Gastroesophageal sphincter (tissue), 4 donors: Measurements from ENCODE around the gene IL1A. TPM values are rescaled to one million over a fixed set of nuclear protein-coding genes. Genes with fewer than 3 reads are reported as not detected.

ENCODE experiments used
- ATAC-seq: fragments of 150-250 bp; one replicate; pipeline ENCODE4 v1.9.1; 2016; ENCODE audit warnings: mild to moderate bottlenecking, moderate library complexity
- H3K27ac ChIP-seq, 4 donors: fragments of 200-600 bp; sonication (generic) in 3 of 4; 1 replicate in 3 of 4; 2 replicates in 1 of 4; pipeline ENCODE4 v1.5.1; 2016 to 2019
- H3K27me3 ChIP-seq: fragments of 200-600 bp; sonication (generic); one replicate; pipeline ENCODE4 v1.5.1; 2019
- H3K36me3 ChIP-seq, 2 donors: fragments of 200-600 bp; sonication (generic); one replicate each; pipeline ENCODE4 v1.5.1; 2019; ENCODE audit warnings: control low read depth in 1 of 2
- H3K4me1 ChIP-seq, 3 donors: fragments of 200-600 bp; sonication (generic); 1 replicate in 2 of 3; 2 replicates in 1 of 3; pipeline ENCODE4 v1.5.1; 2016 to 2019; ENCODE audit warnings: control low read depth in 2 of 3
- H3K4me3 ChIP-seq, 2 donors: fragments of 200-600 bp; sonication (generic); one replicate each; pipeline ENCODE4 v1.5.1; 2019; ENCODE audit warnings: mild to moderate bottlenecking in 1 of 2, moderate library complexity in 1 of 2
- H3K9me3 ChIP-seq, 3 donors: fragments of 200-600 bp; sonication (generic); one replicate each; pipeline ENCODE4 v1.5.1; 2017 to 2019; ENCODE audit warnings: control low read depth in 2 of 3
- CTCF ChIP-seq, 4 experiments: fragments of 200-600 bp in 2 of 4; fragments of 450-650 bp in 2 of 4; sonication (generic) in 1 of 4; IDR thresholded peaks; one replicate each; pipeline ENCODE4 v1.5.1; 2017 to 2019; ENCODE audit warnings: antibody characterized with exemption in 4 of 4, mild to moderate bottlenecking in 2 of 4, moderate library complexity in 2 of 4
- EP300 ChIP-seq: sonication (generic); formaldehyde crosslinking; IDR thresholded peaks from one replicate; pipeline ENCODE4 v1.6.1; 2017; ENCODE audit warnings: antibody characterized with exemption, mild to moderate bottlenecking
- POLR2A ChIP-seq, 2 donors: fragments of 450-650 bp; IDR thresholded peaks; one replicate each; pipeline ENCODE4 v1.6.1; 2017; ENCODE audit warnings: antibody characterized with exemption in 2 of 2, mild to moderate bottlenecking in 2 of 2, moderate library complexity in 1 of 2
- POLR2AphosphoS5 ChIP-seq: sonication (generic); formaldehyde crosslinking; IDR thresholded peaks from one replicate; pipeline ENCODE4 v1.6.1; 2017; ENCODE audit warnings: antibody characterized with exemption
- WGBS, 2 donors: methylation state at CpG; one replicate each; pipeline ENCODE4 v1.1.5; 2018; ENCODE audit warnings: low coverage in 1 of 2; 5-methylcytosine and 5-hydroxymethylcytosine counted together
- total RNA-seq, 4 donors: library from RNA; depleted of rRNA; stranded (reverse); fragments of >200 nt; gene quantifications; one replicate each; pipeline ENCODE4 v1.1.0, GENCODE V29; 2016

Gene IL1A
- total RNA-seq, 4 donors from 2014 or later, result not detected

DNA sequence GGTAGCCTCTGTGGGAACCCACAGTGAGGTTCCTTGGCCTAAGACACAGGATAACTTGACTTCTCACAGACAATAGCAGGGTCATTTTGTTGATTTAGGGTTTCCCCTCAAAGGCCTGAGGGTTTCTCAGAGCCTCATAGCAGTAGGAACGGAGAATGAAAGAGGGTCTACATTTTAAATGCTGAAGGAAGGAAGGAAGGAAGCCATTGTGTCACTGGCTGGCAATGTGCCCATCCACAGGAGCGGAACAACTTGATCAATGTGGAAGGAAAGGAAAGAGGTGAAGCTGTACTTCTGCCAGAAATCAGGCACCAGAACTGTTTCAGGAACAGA, 47.2 kb upstream of the IL1A start:
- Histone ChIP-seq H3K4me3 (no peak overlapping the region), H3K36me3 (no peaks in the 10 kb centered on the region), H3K9me3 (no peaks in the 10 kb centered on the region), H3K27ac (no peak overlapping the region), H3K27me3 (no peaks in the 10 kb centered on the region), H3K4me1 (peaks cover 0 to 8% (median 0%) of the 10 kb centered on the region in 3 donors)
- ATAC-seq, result no peak
- 56 to 100% methylated on average over 1 to 2 of the region's 2 CpGs for WGBS, 2 donors
- TF ChIP-seq POLR2AphosphoS5 (no peak), POLR2A (IDR thresholded peaks at IDR 0.05) (no peak), EP300 (no peak), CTCF (IDR thresholded peaks at IDR 0.05) (no peak)

GRCh38 chr2:112830682-112831512, 46.6 kb upstream of the IL1A start:
- H3K4me3 ChIP-seq, result no peak overlapping the region
- H3K4me1 ChIP-seq, result peaks cover 0 to 2% (median 0%) of the 10 kb centered on the region in 3 donors
- no peak for ATAC-seq
- H3K27me3 ChIP-seq, result no peaks in the 10 kb centered on the region
- WGBS, 2 donors, result 73 to 88% methylated on average over 3 to 5 of the region's 5 CpGs
- H3K9me3 ChIP-seq, result no peaks in the 10 kb centered on the region
- no peak overlapping the region for H3K27ac ChIP-seq
- no peak for TF ChIP-seq POLR2AphosphoS5
- no peaks in the 10 kb centered on the region for H3K36me3 ChIP-seq

DNA sequence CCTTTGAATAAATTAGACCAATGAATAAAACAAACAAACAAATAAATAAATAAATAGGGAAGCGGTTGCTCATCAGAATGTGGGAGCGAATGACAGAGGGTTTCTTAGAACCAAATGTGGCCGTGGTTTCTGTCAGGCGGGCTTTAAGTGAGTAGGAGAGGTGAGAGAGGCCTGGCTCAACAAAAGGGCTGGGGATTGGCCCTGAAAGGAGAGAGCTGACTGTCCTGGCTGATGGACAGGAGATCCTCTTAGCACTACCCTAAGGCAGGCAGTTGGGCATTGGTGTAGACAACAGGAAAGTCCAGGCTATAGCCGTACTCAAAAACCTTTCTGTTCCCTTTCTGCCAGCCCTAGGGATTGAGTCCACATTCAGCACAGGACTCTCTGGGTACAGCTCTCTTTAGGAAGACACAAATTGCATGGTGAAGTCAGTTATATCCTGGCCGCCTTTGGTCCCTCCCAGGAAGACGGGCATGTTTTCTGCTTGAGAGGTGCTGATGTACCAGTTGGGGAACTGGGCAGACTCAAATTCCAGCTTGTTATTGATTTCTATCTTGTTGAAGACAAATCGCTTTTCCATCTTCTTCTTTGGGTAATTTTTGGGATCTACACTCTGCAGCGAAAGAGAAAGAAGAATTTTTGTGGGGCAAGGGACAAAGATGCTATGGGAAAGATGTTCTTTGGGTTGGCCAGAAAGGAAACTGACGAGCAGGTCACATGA, 45.8 kb upstream of the IL1A start:
- Histone ChIP-seq H3K27me3 (no peaks in the 10 kb centered on the region), H3K27ac (no peak overlapping the region), H3K36me3 (no peaks in the 10 kb centered on the region), H3K4me3 (no peak overlapping the region), H3K4me1 (peaks cover 0 to 3% (median 0%) of the 10 kb centered on the region in 3 donors), H3K9me3 (no peaks in the 10 kb centered on the region)
- TF ChIP-seq CTCF (IDR thresholded peaks at IDR 0.05), result no peak
- no peak for TF ChIP-seq POLR2A (IDR thresholded peaks at IDR 0.05)
- TF ChIP-seq EP300, result no peak
- TF ChIP-seq POLR2AphosphoS5, result no peak
- no peak for ATAC-seq
- 90 to 99% methylated on average over 8 to 9 of the region's 10 CpGs for WGBS, 2 donors

DNA sequence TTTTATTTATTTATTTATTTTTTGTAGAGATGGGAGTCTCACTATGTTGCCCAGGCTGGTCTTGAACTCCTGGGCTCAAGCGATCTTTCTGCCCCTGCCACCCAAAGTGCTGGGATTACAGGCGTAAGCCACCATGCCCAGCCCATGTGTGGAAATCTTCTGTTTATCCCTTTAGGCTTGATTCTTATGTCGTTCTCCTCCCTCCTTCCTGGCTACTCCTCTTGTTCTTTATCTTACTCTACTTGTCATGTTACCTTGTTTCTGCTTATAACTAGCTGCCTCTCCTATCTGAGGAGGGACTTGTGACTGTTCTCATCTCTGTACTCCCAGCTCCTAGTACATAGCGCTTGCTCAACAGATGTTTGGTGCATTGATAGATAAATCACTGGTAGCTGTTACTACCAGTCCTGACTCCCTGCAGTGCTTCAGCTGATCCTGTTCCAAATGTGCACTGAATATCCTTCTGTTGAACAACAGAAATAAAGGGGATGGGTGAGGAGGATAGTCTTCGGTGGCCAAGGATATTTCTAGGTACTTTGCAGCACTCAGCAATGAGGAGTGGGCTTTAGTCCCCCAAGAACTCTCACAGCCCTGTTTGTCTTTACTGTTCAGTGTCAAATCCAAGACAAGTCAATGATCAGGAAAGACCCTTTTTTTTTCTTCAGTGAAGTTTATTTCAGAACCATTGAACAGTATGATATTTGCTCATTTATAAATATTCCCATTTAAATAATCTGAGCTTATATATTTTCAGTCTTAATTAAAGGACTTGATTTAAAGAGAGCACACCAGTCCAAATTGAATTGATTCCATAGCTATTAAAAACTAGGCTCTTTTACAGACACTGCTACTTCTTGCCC, 45.0 kb upstream of the IL1A start:
- Histone ChIP-seq H3K4me1 (peaks cover 0 to 10% (median 0%) of the 10 kb centered on the region in 3 donors), H3K27ac (no peak overlapping the region), H3K27me3 (no peaks in the 10 kb centered on the region), H3K36me3 (no peaks in the 10 kb centered on the region), H3K9me3 (no peaks in the 10 kb centered on the region), H3K4me3 (no peak overlapping the region)
- no peak for ATAC-seq
- no peak for TF ChIP-seq CTCF (IDR thresholded peaks at IDR 0.05)
- TF ChIP-seq POLR2AphosphoS5, result no peak
- no peak for TF ChIP-seq EP300
- TF ChIP-seq POLR2A (IDR thresholded peaks at IDR 0.05), result no peak
- WGBS, 2 donors, result 73 to 100% methylated on average over 3 to 5 of the region's 5 CpGs

GRCh38 chr2:112828251-112828691, 44.0 kb upstream of the IL1A start:
- Histone ChIP-seq H3K4me3 (no peak overlapping the region), H3K9me3 (no peaks in the 10 kb centered on the region), H3K36me3 (no peaks in the 10 kb centered on the region), H3K27ac (no peak overlapping the region), H3K27me3 (no peaks in the 10 kb centered on the region), H3K4me1 (peaks cover 0 to 15% (median 0%) of the 10 kb centered on the region in 3 donors)
- 92% methylated on average over 3 of the region's 3 CpGs; no CpG with 5 or more reads in 1 of the 2 donors for WGBS, 2 donors
- no peak for ATAC-seq
- TF ChIP-seq POLR2AphosphoS5, result no peak
- TF ChIP-seq CTCF (IDR thresholded peaks at IDR 0.05), result no peak
- no peak for TF ChIP-seq POLR2A (IDR thresholded peaks at IDR 0.05)
- no peak for TF ChIP-seq EP300
